Suprapubic skin (tissue), 4 donors: ENCODE measurements around the gene AHSP. TPM values are rescaled to one million over a fixed set of nuclear protein-coding genes. Genes with fewer than 3 reads are reported as not detected.

Experiments used
- DNase-seq, 2 donors: peaks; one replicate each; pipeline ENCODE4 v3.0.0-alpha.2; 2019; ENCODE audit warnings: low spot score in 2 of 2
- H3K27ac ChIP-seq: fragments of 200-600 bp; sonication (generic); one replicate; pipeline ENCODE4 v1.5.1; 2019
- H3K27me3 ChIP-seq: fragments of 200-600 bp; sonication (generic); one replicate; pipeline ENCODE4 v1.5.1; 2019
- H3K36me3 ChIP-seq: fragments of 200-600 bp; sonication (generic); one replicate; pipeline ENCODE4 v1.5.1; 2019
- H3K4me1 ChIP-seq: fragments of 200-600 bp; sonication (generic); one replicate; pipeline ENCODE4 v1.5.1; 2019
- H3K4me3 ChIP-seq: fragments of 200-600 bp; sonication (generic); one replicate; pipeline ENCODE4 v1.5.1; 2019; ENCODE audit warnings: mild to moderate bottlenecking
- H3K9me3 ChIP-seq: fragments of 200-600 bp; sonication (generic); one replicate; pipeline ENCODE4 v1.5.1; 2019
- CTCF ChIP-seq, 2 donors: fragments of 200-600 bp in 1 of 2; fragments of 450-650 bp in 1 of 2; sonication (generic) in 1 of 2; IDR thresholded peaks; one replicate each; pipeline ENCODE4 v1.5.1; 2016 to 2019; ENCODE audit warnings: antibody characterized with exemption in 2 of 2, mild to moderate bottlenecking in 1 of 2, moderate library complexity in 1 of 2
- EP300 ChIP-seq: sonication (generic); formaldehyde crosslinking; IDR thresholded peaks from one replicate; pipeline ENCODE4 v1.6.1; 2017; ENCODE audit warnings: antibody characterized with exemption
- POLR2A ChIP-seq, 2 donors: fragments of 450-650 bp; IDR thresholded peaks; one replicate each; pipeline ENCODE4 v1.6.1; 2017; ENCODE audit warnings: antibody characterized with exemption in 2 of 2, mild to moderate bottlenecking in 2 of 2, moderate library complexity in 2 of 2
- POLR2AphosphoS5 ChIP-seq, 3 donors: sonication (generic); formaldehyde crosslinking; IDR thresholded peaks; one replicate each; pipeline ENCODE4 v1.6.1; 2017; ENCODE audit warnings: antibody characterized with exemption in 3 of 3
- WGBS: methylation state at CpG from one replicate; pipeline ENCODE4 v1.1.5; 2018; 5-methylcytosine and 5-hydroxymethylcytosine counted together
- total RNA-seq, 4 donors: library from RNA; depleted of rRNA; stranded (reverse); fragments of >200 nt; gene quantifications; one replicate each; pipeline ENCODE4 v1.1.0, GENCODE V29; 2016

Gene AHSP
- total RNA-seq, 4 donors from 2014 or later, result not detected

GRCh38 chr16:31493506-31494125, 34.1 kb upstream of the AHSP start:
- Histone ChIP-seq H3K9me3 (no peaks in the 10 kb centered on the region), H3K36me3 (peaks cover 79% of the 10 kb centered on the region), H3K4me1 (peaks cover 6% of the 10 kb centered on the region), H3K27me3 (peaks cover under 1% of the 10 kb centered on the region), H3K27ac (no peak overlapping the region), H3K4me3 (no peak overlapping the region)
- 97% methylated on average over 18 of the region's 18 CpGs for WGBS
- TF ChIP-seq POLR2A (IDR thresholded peaks at IDR 0.05), result no peak
- TF ChIP-seq EP300, result no peak
- no peak for TF ChIP-seq POLR2AphosphoS5 (IDR thresholded peaks at IDR 0.05)
- TF ChIP-seq CTCF (IDR thresholded peaks at IDR 0.05), result no peak
- no peak for DNase-seq

- no peaks in the 10 kb centered on the region for H3K4me1 ChIP-seq
- H3K4me3 ChIP-seq, result no peak overlapping the region
- no peaks in the 10 kb centered on the region for H3K27me3 ChIP-seq
- no peak for TF ChIP-seq POLR2AphosphoS5 (IDR thresholded peaks at IDR 0.05)
- no peak for TF ChIP-seq CTCF (IDR thresholded peaks at IDR 0.05)
- no peak for TF ChIP-seq POLR2A (IDR thresholded peaks at IDR 0.05)
- TF ChIP-seq EP300, result no peak
- H3K27ac ChIP-seq, result no peak overlapping the region
- peaks cover 82% of the 10 kb centered on the region for H3K36me3 ChIP-seq
- H3K9me3 ChIP-seq, result no peaks in the 10 kb centered on the region
- DNase-seq, result no peak
- 91% methylated on average over 8 of the region's 10 CpGs for WGBS
These were observed 31.0 kb upstream of the AHSP start for GRCh38 chr16:31496670-31497069.

GRCh38 chr16:31498493-31498892, 29.2 kb upstream of the AHSP start:
- no peaks in the 10 kb centered on the region for H3K27me3 ChIP-seq
- H3K27ac ChIP-seq, result no peak overlapping the region
- no peak overlapping the region for H3K4me3 ChIP-seq
- H3K36me3 ChIP-seq, result peaks cover 64% of the 10 kb centered on the region
- no peaks in the 10 kb centered on the region for H3K4me1 ChIP-seq
- H3K9me3 ChIP-seq, result no peaks in the 10 kb centered on the region
- 94% methylated on average over 8 of the region's 8 CpGs for WGBS
- DNase-seq, result no peak
- TF ChIP-seq POLR2A (IDR thresholded peaks at IDR 0.05) (no peak), EP300 (no peak), POLR2AphosphoS5 (IDR thresholded peaks at IDR 0.05) (no peak), CTCF (IDR thresholded peaks at IDR 0.05) (no peak)

- Histone ChIP-seq H3K4me1 (no peaks in the 10 kb centered on the region), H3K9me3 (no peaks in the 10 kb centered on the region), H3K4me3 (no peak overlapping the region), H3K36me3 (peaks cover 50% of the 10 kb centered on the region), H3K27me3 (no peaks in the 10 kb centered on the region), H3K27ac (no peak overlapping the region)
- no peak for DNase-seq
- WGBS, result 87% methylated on average over 6 of the region's 8 CpGs
- TF ChIP-seq POLR2AphosphoS5 (IDR thresholded peaks at IDR 0.05) (no peak), EP300 (no peak), POLR2A (IDR thresholded peaks at IDR 0.05) (no peak), CTCF (IDR thresholded peaks at IDR 0.05) (no peak)
These were observed 27.8 kb upstream of the AHSP start for GRCh38 chr16:31499928-31500327.

GRCh38 chr16:31501226-31501965, 26.3 kb upstream of the AHSP start:
- H3K27ac ChIP-seq, result no peak overlapping the region
- no peak for TF ChIP-seq CTCF (IDR thresholded peaks at IDR 0.05)
- TF ChIP-seq POLR2A (IDR thresholded peaks at IDR 0.05), result no peak
- TF ChIP-seq POLR2AphosphoS5 (IDR thresholded peaks at IDR 0.05), result no peak
- no peak for TF ChIP-seq EP300
- 82% methylated on average over 3 of the region's 3 CpGs for WGBS
- peaks cover 7% of the 10 kb centered on the region for H3K4me1 ChIP-seq
- no peaks in the 10 kb centered on the region for H3K9me3 ChIP-seq
- no peak for DNase-seq
- H3K36me3 ChIP-seq, result peaks cover 41% of the 10 kb centered on the region
- H3K4me3 ChIP-seq, result no peak overlapping the region
- no peaks in the 10 kb centered on the region for H3K27me3 ChIP-seq
